PFSK-1 (cell line): ENCODE measurements around the gene CLTRN.

Experiments
- POLR2AphosphoS5 ChIP-seq: IDR thresholded peaks from 2 replicates; pipeline ENCODE4 v1.6.1; 2012; ENCODE audit warnings: low read depth, mild to moderate bottlenecking, control low read depth, low read length, moderate library complexity
- REST ChIP-seq, 2 experiments: IDR thresholded peaks; 2 replicates each; pipeline versions ENCODE4 v1.6.1 to v1.8.0; 2011 to 2012; ENCODE audit warnings: low read depth in 2 of 2, low read length in 2 of 2, control low read depth in 1 of 2, inconsistent platforms in 1 of 2, mild to moderate bottlenecking in 1 of 2, moderate library complexity in 1 of 2; ENCODE audit not compliant: insufficient read depth in 1 of 2
- SIN3A ChIP-seq: IDR thresholded peaks from 2 replicates; pipeline ENCODE4 v1.6.1; 2012; ENCODE audit warnings: mild to moderate bottlenecking, low read length, moderate library complexity, borderline replicate concordance; ENCODE audit not compliant: insufficient read depth

GRCh38 chrX:15598026-15598425, 66.6 kb downstream of the CLTRN start:
- TF ChIP-seq REST (IDR thresholded peaks at IDR 0.05; ENCODE audit: insufficient read depth in 1 of 2, low read depth in 2 of 2, low read length in 2 of 2) (no peak), POLR2AphosphoS5 (no peak), SIN3A (no peak)
